NCI-H1105 treated with DMSO at 0.1 percent for 48 hours (cell line): ENCODE data around the gene TARP.
"Not testable (repeated sequence)": the region's sequence is repeated elsewhere in the genome, so short reads cannot be mapped to it uniquely, and the experiment has no call there.

Experiments
- DNase-seq: peaks from one replicate; lab custom pipeline; 2025; lab: John Stamatoyannopoulos, UW

Gene TARP

DNA sequence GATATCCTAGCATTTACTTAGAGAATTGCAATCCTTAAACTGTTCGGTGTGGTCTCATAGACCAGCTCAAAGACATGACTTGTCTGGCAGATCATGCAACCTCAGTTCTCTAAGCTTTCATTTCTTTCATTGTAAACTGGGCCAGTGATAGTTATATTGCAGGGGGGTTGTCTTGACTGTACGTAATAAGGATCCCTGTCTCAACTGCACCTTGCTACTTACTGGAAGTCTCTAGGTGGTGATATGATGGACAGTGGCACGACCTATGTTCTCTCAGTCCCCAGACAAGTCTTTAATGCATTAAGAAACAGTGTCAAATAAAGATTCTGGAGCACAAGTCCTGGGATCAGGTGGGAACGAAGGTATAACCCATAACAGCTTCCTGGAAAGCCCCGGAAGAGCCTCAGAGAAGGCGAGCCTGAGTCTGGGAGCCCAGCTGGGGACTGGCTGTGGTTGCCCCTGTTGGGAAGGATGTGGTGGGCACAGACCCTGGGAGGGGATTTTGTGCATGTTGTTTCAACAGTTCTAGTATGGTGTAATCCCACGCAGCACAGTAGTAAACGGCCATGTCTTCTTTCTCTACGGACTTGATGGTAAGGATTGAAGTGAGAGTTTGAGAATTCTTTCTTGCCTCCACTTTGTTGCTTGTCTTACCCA is 26.0 kb upstream of the TARP start:
- no peak for DNase-seq

DNA sequence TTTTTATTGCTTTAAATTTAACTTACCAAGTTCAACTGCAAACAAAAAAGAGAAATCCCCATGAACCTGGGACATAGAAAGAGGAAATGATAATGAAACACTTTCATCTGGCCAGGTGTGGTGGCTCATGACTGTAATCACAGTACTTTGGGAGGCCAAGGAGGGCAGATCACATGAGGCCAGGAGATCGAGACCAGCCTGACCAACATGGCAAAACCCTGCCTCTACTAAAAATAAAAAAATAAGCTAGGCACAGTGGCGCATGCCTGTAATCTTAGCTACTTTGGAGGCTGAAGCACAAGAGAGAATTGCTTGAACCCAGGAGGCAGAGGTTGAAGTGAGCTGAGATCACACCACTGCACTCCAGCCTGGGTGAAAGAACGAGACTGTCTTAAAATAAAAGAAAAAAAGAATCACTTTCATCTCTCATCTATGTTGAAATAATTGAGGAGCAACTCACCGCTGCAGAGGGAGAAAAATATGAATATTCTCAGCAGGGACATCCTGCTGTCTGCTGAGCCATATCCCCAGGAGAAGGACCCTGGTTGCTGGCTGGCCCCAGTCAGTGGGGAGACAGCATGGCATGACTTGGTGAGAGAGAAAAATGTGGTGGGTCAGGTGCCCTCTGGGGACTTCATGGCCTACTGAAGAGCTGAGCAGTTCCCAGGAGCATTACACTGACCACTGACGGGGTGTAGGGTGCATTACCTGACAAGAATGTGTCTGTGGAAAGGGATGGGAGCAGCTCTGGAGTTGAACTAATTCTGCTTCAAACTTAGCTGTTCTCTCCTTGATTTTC is 22.8 kb upstream of the TARP start:
- DNase-seq: no peak

DNA sequence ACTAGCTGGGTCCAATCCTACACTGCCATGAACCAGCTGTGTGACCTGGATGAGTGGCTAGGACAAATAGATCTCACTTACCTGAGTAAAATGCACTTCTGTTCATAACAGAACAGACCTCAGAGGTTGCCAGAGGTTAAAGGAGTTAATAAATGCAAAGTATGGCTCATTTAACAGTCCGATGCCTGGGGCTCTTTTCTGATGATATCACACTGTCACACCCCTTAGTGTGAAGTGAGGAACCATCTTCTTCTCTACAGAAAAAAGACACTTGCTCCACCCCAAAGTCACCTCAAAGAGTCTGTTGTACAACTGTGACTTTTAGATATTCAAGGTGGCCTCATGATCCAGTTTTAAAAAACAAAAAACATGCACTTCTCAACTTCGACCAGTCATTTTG is 21.5 kb upstream of the TARP start:
- no peak for DNase-seq

DNA sequence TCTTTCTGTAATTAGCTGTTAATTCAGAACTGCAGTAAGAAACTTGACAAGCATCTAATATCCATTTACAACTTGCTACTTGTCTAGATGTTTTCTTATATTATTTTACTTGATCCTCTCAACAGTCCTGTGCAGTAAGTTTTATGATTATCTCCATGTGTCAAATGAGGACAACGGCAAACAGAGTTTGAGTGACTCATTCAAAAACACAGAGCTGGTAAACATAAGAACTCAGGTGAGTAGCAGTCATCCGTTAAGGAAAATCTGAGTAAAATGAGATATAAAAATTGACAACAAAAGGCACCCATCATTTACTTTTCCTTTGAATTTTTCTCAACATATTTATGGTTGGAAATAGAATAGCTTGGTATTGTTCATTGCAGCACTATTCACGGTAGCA is 19.0 kb upstream of the TARP start:
- no peak for DNase-seq

DNA sequence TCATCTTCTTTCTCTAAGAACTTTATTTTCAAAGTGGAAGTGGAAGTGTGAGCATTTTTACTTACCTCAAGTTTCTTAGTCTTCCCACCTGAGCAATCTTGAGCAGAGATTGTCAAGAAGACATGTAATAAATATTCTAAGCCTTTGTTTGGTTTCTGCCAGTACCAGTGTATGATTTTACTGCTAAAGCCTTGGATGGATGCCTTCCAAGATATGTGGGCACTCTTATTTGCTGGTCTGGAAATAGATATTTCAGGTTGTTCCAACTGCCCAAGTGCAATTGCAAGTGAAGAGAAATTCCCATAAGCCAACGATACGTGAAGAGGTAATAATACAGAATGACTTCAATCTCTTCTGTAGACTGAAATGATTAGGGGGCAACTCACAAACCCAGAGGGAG is 18.2 kb upstream of the TARP start:
- DNase-seq: no peak

DNA sequence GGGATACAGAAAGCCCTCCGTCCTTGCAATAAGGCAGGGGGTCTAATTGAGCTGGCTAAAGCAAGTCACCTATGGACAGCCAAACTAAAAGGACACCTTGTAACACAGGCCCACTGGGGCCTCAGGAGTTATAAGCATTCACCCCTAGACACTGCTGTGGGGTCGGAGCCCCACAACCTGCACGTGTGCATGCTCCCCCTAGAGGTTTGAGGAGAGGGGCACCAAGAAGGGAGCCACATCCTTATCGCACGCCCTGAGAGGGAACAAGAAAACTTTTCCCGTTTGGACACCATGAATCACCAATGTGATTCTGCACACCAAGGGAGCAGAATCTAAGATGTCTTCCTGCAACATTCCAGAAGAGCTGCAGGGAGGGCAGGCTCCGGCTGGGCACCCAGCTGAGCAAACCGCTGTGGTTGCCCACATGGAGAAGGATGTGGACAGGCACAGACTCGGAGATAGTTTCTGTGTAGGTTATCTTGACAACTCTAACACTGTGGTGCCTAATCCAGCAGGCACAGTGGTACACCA is 17.7 kb upstream of the TARP start:
- DNase-seq: no peak

DNA sequence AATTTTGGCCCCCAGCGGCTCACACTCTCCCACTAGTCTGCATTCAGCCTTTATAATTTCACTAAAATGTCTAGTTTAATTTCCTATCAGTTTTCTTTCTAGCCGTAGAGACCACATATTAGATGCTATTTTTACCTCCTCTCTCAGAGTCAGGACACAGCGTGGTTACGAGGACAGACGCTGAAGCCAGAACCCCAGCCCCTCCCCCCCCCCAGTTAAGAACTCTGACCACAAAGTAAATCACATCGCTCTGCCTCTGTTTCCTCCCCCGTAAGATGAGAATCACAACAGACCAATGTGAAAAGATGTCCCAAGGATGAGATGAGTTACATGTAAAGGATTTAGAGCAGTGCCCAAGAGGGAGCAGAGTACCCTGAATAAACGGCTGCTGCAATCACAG is 11.1 kb upstream of the TARP start:
- DNase-seq: no peak

DNA sequence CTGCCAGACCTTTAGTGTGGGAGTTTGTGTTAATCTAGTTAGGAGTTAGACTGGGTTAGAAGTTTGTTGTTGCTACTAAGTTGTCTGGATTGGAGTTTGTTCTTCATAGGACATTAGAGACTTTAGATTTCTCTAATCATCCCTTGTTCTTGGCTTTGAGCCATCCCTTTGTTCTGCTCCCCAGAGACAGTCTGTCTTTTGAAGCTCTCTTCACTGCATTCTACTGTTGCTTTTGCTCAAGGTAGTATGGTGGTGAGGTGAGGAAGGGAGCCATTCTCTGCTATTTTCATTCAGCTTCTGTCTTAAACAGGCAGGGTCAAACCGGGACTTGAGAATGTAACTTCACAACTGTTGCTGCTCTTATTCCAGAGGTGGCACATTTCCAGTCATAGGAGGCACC is 10.4 kb upstream of the TARP start:
- DNase-seq: no peak

DNA sequence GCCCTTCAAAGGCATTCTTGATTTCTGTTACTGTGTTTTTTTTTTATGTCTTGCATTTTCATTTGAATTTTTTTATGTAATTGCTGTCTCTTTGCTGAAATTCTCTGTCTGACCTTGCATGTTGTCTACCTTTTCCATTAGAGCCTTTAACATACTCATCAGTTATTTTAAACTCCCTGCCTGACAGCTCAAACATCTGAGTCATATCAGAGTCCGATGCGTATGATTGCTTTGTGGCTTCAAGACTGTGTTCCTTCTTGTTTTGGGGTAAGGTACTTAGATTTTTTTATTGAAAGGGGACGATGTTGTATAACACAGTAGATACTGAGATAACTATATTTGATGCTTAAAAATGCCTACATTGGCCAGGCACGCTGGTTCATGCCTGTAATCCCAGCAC is 9.7 kb upstream of the TARP start:
- no peak for DNase-seq

DNA sequence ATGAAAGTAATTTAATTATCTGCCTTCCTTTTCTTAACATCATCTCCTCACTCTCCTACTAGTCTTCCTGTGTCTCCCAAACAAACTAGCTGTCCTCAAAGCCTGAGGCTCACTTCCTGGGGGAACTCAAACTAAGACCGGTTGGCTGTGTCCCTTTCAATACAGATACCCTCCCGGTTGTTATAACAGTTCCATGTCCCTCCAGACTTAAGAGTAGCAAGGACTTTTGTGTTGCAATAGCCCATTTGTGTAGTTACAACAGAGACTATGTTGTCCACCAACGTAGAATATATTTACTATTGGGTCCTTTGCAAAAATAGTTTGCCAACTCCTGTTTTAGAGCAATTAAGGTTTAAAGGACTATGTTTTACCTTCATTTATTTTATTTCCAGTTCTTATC is 8.6 kb upstream of the TARP start:
- DNase-seq: no peak

DNA sequence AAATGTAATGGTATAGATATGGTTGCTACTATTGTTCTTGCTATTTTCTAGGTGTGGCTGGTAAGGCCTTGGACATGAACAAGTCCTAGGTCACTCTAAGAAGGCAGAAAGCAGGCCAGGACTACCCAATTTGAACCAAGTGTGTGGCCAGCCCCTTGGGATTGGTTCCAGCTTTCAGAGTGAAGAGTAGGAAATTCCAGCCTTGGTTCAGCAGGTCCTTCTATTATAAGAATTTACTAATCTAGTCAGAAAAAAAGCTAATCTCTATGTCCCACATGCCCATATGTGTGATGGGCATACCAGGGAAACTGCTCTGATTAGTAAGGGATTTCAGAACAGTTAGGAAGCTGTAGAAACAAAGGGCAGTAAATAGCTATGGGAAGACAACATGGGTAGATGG is 7.8 kb upstream of the TARP start:
- DNase-seq: no peak

DNA sequence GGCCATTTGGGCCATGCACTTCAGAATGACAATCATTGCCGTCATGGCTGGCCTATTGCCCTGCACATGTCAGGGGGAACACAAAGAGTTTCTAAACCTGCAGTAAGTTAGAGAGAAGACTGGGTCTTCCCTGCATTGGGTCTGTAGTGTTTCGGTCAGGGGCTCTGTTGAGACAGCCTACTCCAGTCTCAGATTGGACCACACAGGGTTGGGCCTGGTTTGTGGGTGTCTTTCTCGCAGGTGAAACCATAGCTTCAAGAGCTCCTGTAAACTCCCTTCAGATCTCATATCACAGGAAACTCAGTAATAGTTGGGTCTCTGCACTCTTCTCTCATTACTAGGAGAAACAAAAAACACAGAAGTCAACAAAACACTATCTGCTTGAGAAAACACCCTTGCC is 7.3 kb upstream of the TARP start:
- DNase-seq: no peak

DNA sequence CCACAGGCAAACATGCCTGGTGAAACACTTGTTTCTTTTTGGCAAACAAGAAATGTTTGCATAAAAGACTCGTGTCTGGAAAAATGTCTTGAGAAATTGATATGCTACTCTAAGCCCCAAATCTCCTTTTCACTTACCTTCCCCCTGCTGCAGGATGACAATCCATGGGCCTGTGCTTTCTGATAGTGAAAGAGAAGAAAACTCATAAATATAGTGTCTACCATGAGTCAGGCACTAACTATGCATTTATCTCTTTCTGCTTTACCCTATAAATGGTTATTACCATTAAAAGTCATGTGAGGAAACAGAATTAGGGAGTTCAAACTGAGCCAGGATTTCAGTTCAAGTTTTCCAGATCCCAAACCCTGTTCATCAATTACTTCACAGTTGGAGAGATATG is 6.6 kb upstream of the TARP start:
- no peak for DNase-seq

DNA sequence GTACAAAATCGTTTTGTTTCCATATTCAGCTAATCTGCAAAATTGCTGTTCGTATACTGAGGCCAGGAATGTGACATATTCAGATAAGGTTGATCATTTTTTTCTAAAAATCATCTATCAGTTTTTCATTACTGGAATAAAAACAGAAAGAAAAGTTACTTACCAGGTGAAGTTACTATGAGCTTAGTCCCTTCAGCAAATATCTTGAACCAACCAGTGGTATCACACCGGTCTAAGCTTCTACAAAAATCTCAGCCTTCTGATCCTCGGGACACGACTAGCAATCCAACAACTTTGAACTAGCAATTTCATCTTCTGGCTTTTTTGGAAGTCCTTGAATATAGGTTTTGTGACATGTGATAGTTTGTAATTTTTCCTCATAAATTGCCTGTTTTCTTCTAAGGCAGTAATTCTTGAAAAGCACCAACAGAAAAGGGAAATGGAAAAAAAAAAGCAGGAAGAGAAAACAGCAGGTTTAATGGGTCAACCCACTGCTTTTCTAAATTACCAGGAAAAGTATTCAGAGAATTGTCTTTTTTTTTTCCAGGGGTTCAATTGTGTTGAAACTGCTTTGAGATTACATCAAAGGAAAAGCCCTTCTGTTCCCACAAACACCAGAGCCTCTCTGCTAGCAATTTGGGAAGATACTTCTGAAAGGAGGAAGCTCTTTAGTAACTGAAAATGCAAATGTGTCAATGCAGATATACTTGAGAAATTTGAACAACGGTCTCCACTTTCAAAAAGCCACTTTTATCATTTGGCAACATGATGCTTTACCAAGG is 2.9 kb upstream of the TARP start:
- DNase-seq: no peak

DNA sequence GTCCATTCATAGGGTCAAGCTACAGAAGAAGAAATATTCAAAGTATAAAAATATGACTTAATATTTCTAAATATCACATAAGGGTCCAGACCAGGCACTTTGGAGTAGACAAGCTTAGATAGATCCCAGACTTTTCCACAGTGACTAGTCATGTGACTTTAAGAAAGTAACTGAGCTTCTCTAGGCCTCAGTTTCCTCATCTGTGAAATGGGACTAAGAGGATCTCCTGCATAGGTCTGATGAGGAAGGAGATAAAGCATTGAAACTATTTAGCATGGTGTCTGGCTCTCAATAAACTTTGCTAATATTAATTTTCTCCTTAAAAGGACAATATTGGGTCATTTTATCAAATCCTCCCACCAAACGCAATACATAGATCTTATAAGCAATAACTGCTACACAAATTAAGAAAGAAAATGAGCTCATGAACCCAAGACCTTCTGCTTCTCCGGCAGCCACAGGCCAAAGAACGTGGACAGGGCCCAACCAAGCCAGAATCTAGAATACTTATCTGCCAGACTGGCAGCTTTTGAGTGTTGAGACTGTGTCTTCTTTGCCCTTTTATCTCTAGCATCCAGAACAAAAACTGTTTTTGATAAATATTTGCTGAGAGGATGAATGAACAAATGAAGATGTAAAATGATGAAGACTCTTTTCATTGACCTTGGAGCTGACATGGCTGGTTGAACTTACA is 1.6 kb upstream of the TARP start:
- no peak for DNase-seq

DNA sequence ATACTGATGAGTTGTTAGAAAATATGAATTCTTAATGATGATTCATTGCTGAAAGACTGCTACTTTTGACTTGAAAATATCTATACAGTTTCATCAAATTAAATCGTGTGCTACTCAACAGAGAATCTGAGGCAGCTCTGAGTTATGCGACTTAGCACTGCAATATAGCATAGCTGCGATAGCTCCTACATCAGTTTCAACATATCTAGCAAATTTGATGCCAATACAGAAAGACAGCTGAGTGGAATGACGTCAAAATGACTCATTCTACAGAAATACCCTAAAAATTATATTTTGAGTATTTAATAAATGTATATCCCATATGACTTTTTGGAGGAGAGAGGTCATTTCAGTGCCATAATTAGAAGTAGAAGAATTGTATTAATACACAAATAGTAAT is 1.1 kb upstream of the TARP start:
- no peak for DNase-seq

DNA sequence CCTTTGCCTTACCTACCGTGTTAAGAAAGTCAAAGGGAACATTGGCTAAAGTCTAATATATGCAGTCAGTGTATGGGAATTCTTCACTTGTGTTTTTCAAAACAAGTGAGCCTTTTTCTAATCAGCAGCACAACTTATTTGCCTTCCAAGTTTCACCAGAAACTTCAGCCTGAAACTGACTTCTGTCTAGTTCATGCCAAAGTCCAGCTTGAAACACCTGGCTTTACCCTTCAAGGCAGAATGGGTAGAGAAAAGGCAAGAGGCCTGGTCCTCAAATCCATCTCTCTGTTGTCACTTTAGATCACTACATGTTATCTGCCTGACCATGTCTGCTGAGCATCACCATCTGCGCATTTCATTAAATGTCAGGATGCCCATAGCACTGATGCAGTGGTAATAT is 3.0 kb downstream of the TARP start:
- DNase-seq: not testable (repeated sequence)

DNA sequence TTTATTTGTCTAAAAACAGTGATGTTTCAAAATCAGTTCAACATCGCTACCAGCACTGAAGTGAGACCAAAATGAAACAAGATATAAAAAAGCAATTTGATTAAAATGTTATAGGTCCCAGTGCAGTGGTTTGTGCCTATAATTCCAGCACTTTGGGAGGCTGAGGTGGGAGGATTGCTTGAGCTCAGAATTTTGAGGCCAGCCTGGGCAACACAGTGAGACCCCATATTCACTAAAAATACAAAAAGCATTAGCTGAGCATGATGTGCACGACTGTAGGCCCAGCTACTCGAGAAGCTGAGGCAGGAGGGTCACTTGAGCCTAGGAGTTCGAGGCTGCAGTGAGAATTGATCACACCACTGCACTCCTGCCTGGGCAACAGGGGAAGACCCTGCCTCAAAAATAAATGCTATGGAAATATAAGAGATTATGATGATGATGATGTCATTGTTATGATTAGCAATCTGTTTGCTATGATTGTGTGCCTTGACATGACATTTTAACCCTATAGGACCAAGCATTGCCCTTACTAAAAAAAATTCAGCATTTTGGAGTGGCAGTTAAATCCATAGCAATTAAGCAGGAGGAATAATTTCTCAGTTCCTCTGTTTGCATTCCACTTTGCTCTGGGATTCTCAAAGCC is 3.6 kb downstream of the TARP start:
- not testable (repeated sequence) for DNase-seq

DNA sequence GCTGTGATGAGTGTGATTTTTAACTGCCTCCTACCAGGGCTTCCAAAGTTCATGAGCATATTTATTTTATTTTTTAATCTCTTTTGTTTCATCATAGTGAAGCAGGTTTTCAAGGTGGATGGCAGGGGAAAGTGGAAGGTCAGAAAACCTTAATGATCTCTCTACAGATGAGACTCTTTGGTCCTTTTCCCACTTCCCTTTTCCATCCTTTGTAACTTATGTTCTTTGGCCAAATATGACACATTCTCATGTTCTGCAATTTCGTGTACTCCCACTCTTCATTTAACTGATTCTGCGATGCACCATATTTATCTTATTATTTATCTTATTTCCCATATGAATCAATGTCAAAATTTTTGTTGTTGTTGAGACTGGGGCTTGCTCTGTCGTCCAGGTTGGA is 7.5 kb downstream of the TARP start:
- DNase-seq: not testable (repeated sequence)

DNA sequence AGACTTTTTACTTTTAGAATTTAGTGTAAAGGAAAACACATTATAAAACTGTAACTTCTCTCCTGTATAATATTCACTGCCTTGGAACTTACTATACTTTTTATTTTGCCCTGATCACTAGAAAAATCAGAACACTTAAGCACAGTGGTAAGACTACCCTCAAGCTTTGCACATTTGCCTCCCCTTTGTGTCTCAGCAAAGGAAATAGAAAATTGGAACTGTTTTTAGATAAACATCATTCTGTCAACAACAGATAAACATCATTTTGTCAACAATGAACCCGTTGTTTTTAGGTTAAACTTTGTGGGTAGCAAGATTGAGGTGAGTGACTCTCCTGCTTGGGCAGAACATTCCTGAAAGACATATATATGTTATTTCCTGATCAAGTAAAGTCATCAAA is 8.8 kb downstream of the TARP start:
- not testable (repeated sequence) for DNase-seq

DNA sequence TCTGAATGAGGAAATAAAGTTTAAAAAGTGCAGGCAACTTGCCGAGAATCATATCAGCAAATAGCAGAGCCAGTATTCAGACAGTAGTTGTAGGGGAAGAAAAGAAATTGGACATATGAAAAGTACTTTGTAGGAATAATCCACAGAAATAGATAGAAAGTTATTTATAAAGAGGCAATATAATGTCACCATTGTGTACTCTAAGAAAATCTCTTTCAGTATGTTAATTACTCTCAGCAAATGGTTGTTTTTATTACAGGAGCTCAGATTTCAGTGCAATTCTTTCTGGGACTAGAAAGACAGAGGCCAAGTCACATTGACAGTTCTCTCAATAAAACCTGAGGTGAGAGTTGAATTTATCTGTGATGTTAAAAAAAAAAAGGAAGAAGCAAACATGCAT is 10.2 kb downstream of the TARP start:
- DNase-seq: not testable (repeated sequence)

DNA sequence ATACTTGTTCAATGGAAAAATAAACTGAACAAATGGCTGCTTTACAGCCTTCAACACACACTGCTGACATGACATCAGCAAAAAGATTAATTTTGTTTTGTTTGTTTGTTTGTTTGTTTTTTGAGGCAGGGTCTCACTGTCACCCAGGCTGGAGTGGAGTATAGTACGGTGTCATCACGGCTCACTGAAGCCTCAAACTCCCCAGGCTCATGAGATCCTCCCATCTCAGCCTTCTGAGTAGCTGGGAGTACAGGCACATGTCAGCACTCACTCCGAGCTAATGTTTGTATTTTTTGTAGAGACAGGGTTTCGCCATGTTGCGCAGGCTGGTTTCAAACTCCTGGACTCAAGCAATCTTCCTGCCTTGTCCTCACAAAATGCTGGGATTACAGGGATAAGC is 10.9 kb downstream of the TARP start:
- no peak for DNase-seq
